ENCODE measurements around the gene EIF3K. TPM values are rescaled to one million over a fixed set of nuclear protein-coding genes. Genes with fewer than 3 reads are reported as not detected.

Gene EIF3K
- polyA plus RNA-seq, 2 of the 4 experiments (the other 2 are of a cell fraction), result 419 to 937 TPM

DNA sequence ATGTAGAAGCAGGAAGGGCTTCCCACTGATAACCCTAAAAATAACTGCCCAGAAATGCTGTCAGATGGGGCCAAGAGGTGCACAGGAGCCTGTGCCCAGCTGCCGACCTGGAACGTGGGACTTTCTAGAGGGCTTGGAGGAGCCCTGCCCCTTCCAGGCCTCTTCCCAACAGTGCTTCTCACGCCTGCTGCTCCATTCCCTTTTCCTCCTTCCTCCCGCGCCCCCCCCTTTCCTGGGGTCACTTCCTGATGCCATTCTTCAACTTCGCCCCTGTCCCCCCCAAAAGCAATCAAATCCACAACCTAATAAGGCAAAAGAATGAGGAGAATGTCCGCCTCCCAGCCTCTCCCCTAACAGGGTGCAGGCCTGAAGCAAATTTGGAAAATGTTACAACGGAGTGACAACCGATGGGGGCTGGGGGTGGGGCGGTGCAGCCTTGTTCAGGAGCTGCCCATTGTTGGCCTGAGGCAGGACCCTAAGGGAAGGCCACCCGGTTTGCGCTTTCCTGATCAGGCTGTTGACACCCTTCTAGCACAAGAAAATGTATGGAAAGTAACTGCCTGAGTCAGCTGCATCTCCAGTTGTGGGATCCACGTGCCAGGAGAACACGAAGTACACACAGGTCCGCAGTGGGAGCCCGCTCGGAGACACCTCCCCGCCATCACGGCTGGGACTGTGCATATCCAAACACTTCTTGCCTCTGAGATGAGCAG is 47.1 kb downstream of the EIF3K start (continued):
- TF ChIP-seq, protein P1, sequence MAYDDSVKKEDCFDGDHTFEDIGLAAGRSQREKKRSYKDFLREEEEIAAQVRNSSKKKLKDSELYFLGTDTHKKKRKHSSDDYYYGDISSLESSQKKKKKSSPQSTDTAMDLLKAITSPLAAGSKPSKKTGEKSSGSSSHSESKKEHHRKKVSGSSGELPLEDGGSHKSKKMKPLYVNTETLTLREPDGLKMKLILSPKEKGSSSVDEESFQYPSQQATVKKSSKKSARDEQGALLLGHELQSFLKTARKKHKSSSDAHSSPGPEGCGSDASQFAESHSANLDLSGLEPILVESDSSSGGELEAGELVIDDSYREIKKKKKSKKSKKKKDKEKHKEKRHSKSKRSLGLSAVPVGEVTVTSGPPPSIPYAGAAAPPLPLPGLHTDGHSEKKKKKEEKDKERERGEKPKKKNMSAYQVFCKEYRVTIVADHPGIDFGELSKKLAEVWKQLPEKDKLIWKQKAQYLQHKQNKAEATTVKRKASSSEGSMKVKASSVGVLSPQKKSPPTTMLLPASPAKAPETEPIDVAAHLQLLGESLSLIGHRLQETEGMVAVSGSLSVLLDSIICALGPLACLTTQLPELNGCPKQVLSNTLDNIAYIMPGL (CRISPR knock-in tag; IDR thresholded peaks at IDR 0.05; ENCODE audit: borderline replicate concordance), result 0 out of 2 replicates have a peak, but pooled peaks have one; percentile 32
- TF ChIP-seq TFCP2L1 (CRISPR knock-in tag; IDR thresholded peaks at IDR 0.05) (peak; percentile 89), MYC (IDR thresholded peaks at IDR 0.05; ENCODE audit: borderline replicate concordance, low read length) (0 out of 2 replicates have a peak, but pooled peaks have one; percentile 35), CEBPB (IDR thresholded peaks at IDR 0.05) (peak in 1 of 2 experiments; percentile 18; a peak in 1 of 4 replicates), POLR2A (IDR thresholded peaks at IDR 0.05; ENCODE audit: low read length) (no peak), HOXB5 (CRISPR knock-in tag; IDR thresholded peaks at IDR 0.05) (peak; percentile 73; the same call in 1 of the 2 replicates), JUN (IDR thresholded peaks at IDR 0.05) (peak in 1 of 2 experiments; percentile 39; a peak in 1 of 5 replicates)

GRCh38 chr19:38666663-38667511 is 47.9 kb downstream of the EIF3K start:
- peak in 1 of 2 experiments; percentile 87 for DNase-seq (ENCODE audit: low read depth in 1 of 2, low spot score in 1 of 2)
- peaks cover 100% of the 10 kb centered on the region for H3K4me1 ChIP-seq
- POLR2A ChIA-PET, result interaction anchor here (0.7 to 6.4 kb wide), 5 partner anchors 9 to 964 kb away, joined by 3 to 30 read pairs (median 7); partner anchors contain the start of gene ACTN4
- peak; percentile 96 for FAIRE-seq
- no peaks in the 10 kb centered on the region for H3K9me3 ChIP-seq
- TF ChIP-seq FOSL2 (IDR thresholded peaks at IDR 0.05) (no peak), FOSL2 (CRISPR knock-in tag; IDR thresholded peaks at IDR 0.05) (peak; percentile 64), ESRRA (IDR thresholded peaks at IDR 0.05; ENCODE audit: borderline replicate concordance, low read length) (0 out of 2 replicates have a peak, but pooled peaks have one; percentile 5), HOXB5 (CRISPR knock-in tag; IDR thresholded peaks at IDR 0.05) (no peak), PBX3 (IDR thresholded peaks at IDR 0.05) (0 out of 2 replicates have a peak, but pooled peaks have one; percentile 54), REST (IDR thresholded peaks at IDR 0.05) (no peak), FOXS1 (CRISPR knock-in tag; IDR thresholded peaks at IDR 0.05) (no peak), EHF (CRISPR knock-in tag; IDR thresholded peaks at IDR 0.05) (peak; percentile 53; the same call in 1 of the 2 replicates), HOXA7 (CRISPR knock-in tag; IDR thresholded peaks at IDR 0.05) (peak; percentile 59; the same call in 1 of the 2 replicates), CHD2 (IDR thresholded peaks at IDR 0.05; ENCODE audit: low read length, partially characterized antibody) (peak; percentile 35), NPAS2 (CRISPR knock-in tag; IDR thresholded peaks at IDR 0.05; ENCODE audit: borderline replicate concordance) (no peak), NR3C1 (IDR thresholded peaks at IDR 0.05) (no peak), RNF2 (IDR thresholded peaks at IDR 0.05; ENCODE audit: borderline replicate concordance, low read depth) (no peak), ZNF302 (CRISPR knock-in tag; IDR thresholded peaks at IDR 0.05) (no peak), EHMT2 (IDR thresholded peaks at IDR 0.05; ENCODE audit: low read depth) (no peak), ZC3H11A (IDR thresholded peaks at IDR 0.05) (no peak), TP53 (CRISPR knock-in tag; IDR thresholded peaks at IDR 0.05) (peak; percentile 35; the same call in 1 of the 2 replicates), HEYL (CRISPR knock-in tag; IDR thresholded peaks at IDR 0.05) (no peak)
- TF ChIP-seq, protein P2, sequence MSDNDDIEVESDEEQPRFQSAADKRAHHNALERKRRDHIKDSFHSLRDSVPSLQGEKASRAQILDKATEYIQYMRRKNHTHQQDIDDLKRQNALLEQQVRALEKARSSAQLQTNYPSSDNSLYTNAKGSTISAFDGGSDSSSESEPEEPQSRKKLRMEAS (IDR thresholded peaks at IDR 0.05), result no peak; the same call in 1 of the 2 replicates
- peak; percentile 19 to 30; a peak in 4 of 6 replicates for ATAC-seq
- 30% methylated on average over 10 of the region's 10 CpGs for WGBS (ENCODE audit: missing lambda C conversion rate)
- CTCF ChIA-PET, result interaction anchor here (1.0 to 20.1 kb wide), 9 partner anchors 5 to 74 kb away, joined by 3 to 336 read pairs (median 4); partner anchors contain the start of gene ACTN4
- H3K4me2 ChIP-seq, result peak overlapping the region; percentile 77
- peak overlapping the region; percentile 13; the same call in 2 of the 3 replicates for H3K4me3 ChIP-seq
- peak overlapping the region; percentile 75 to 91 for H3K27ac ChIP-seq
